ENCODE results near the gene GMEB2. TPM values are rescaled to one million over a fixed set of nuclear protein-coding genes. Genes with fewer than 3 reads are reported as not detected.
"Not testable (repeated sequence)": the region's sequence is repeated elsewhere in the genome, so short reads cannot be mapped to it uniquely, and the experiment has no call there.

GMEB2 gene
- total RNA-seq, 1 donor from 2014 or later = 7.3 TPM

- no peak for DNase-seq (ENCODE audit: low read depth in 2 of 2)
Measured at GRCh38 chr20:63640086-63640485, 13.2 kb upstream of the GMEB2 start.

DNA sequence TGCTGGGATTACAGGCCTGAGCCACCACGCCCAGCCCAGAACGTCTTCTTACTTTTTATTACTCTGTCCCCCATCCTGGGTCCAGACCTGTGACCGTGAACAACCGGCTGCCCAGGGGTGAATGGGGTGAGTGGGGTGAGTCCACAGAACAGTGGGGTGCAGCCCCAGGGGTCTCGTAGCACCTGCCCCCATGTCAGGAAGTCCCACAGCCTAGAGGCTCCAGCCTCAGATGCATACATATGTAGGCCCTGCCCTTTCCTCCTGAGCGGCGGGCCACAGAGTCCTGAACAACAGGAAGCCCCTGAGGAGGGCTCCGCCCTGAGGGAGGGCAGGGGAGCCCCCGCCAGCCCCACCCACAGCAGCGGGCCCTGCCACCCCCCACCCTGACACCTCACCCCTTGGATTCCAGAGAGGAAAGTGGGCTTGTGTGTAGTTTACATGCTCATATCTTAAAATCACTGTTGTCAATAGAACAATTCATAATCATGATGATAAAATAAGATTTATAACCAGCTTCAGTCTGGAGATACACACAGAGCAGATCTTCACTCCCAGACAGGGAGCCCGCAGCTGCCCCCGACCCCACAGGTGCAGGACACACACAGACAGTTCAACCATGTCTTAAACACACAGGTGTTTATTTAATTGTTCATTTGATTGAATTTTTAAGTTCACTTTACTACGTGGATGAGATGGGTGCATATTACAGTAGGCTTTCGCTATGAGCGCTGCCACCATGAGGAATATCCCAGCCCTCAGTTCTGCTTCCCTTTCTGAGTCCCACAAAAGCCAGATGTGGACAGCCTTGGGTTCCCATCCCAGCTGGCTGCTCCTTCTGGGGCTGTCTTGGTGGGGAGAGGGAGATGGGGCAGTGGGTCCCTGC, 12.4 kb upstream of the GMEB2 start:
- peak; percentile 40 to 52 for DNase-seq (ENCODE audit: low read depth in 2 of 2)

GRCh38 chr20:63636752-63637628, 10.1 kb upstream of the GMEB2 start:
- DNase-seq (ENCODE audit: low read depth in 2 of 2) = no peak

DNA sequence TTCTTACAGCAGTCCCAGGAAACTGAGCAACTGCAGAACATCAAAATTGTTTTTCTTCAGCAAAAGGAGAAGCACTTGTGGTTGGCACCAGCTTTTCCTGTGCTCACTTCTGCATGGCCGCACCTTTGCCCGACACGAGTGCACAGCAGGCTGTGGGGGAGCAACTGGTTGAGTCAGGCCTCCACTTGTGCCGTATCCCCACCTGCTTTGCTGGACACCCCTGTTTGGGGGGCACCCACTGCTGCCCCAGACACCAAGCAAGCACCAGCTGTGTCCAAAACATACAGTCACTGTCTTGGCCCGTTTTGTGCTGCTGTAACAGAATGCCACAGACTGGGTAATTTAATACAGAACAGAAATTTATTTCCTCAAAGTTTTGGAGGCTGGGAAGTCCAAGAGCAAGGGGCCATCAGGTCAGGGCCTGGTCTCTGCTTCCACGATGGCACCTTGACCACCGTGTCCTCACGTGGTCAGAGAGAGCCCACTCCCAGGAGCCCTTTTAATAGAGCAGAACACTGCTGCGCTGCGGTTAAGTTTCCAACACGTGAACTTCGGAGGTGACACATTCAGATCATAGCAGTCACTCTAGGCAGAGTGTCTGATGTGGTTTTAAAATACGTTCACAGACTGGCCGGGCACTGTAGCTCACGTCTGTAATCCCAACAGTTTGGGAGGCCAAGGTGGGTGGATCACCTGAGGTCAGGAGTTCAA, 8.7 kb upstream of the GMEB2 start:
- no peak for DNase-seq (ENCODE audit: low read depth in 2 of 2)

DNA sequence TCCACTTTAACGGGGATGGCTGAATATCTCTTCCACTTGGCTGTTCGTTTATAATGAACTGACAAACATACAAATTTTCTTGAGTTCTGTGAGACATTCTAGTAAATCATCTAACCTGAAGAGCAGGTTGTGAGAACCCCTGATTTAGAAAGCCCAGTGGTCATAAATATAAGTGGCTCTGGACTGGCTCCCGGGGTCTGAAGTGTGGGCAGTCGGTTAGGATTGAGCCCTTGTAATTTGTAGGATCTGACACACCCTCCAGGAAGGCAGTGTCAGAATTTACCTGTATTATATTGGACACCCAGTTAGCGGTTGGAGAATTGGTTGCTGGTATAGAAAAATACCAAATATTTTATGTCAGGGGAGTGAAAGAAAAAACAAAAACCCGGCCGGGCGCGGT, 6.8 kb upstream of the GMEB2 start:
- DNase-seq (ENCODE audit: low read depth in 2 of 2) = no peak

GRCh38 chr20:63631426-63631825, 4.5 kb upstream of the GMEB2 start:
- DNase-seq (ENCODE audit: low read depth in 2 of 2) = peak in 1 of 2 donors; percentile 61

- not testable (repeated sequence) for DNase-seq (ENCODE audit: low read depth in 2 of 2)
Measured at GRCh38 chr20:63630956-63631355, 4.1 kb upstream of the GMEB2 start.

- peak; percentile 85 to 86 for DNase-seq (ENCODE audit: low read depth in 2 of 2)
Measured at GRCh38 chr20:63628246-63628975, 1.5 kb upstream of the GMEB2 start.

GRCh38 chr20:63627751-63628245, 897 bp upstream of the GMEB2 start:
- DNase-seq (ENCODE audit: low read depth in 2 of 2) = no peak

GRCh38 chr20:63627129-63627750, 339 bp upstream of the GMEB2 start:
- DNase-seq (ENCODE audit: low read depth in 2 of 2) = peak; percentile 96 to 97

GRCh38 chr20:63625771-63626423, 1.0 kb downstream of the GMEB2 start:
- DNase-seq (ENCODE audit: low read depth in 2 of 2) = peak; percentile 33 to 48

DNA sequence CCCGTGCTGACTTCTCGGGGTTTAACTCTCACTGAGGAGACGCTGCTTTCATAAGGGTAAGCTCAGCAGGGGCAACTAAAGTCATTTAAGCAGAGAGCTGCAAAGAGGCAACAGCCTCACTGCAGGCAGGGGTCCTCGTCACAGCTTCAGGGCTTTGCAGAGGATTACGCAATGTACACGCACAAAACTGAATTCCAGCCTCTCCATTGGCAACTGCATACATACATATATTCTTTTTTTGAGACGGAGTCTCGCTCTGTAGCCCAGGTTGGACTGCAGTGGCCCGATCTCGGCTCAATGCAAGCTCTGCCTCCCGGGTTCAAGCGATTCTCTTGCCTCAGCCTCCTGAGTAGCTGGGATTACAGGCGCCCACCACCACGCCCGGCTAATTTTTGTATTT, 2.4 kb downstream of the GMEB2 start:
- DNase-seq (ENCODE audit: low read depth in 2 of 2) = peak in 1 of 2 donors; percentile 53

GRCh38 chr20:63622732-63623131, 4.2 kb downstream of the GMEB2 start:
- DNase-seq (ENCODE audit: low read depth in 2 of 2) = no peak

- no peak for DNase-seq (ENCODE audit: low read depth in 2 of 2)
Measured at GRCh38 chr20:63622096-63622495, 4.8 kb downstream of the GMEB2 start.

- DNase-seq (ENCODE audit: low read depth in 2 of 2) = no peak
Measured at GRCh38 chr20:63620991-63621390, 5.9 kb downstream of the GMEB2 start.

- DNase-seq (ENCODE audit: low read depth in 2 of 2) = no peak
Measured at GRCh38 chr20:63619505-63619904, 7.4 kb downstream of the GMEB2 start.

- DNase-seq (ENCODE audit: low read depth in 2 of 2) = no peak
Measured at GRCh38 chr20:63619086-63619485, 7.8 kb downstream of the GMEB2 start.

- DNase-seq (ENCODE audit: low read depth in 2 of 2) = no peak
Measured at GRCh38 chr20:63618291-63618980, 8.5 kb downstream of the GMEB2 start.

DNA sequence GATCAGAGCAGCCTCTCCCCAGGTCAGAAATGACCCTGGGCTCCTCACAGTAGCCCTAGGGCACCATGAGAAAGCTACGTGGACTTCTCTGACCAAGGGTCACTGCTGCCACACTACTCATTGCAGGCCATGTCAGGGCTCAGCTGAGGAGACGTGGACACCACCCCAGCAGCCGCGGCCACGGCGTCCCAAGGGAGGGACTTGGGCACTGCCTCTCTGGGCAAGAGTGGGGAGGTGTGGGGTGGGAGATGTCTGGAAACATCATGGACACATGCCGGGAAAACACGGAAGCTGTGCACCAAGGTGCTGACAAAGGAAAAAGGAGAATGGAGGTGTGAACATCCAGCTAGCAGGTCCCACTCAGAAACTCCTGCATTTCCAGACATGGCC, 9.0 kb downstream of the GMEB2 start:
- DNase-seq (ENCODE audit: low read depth in 2 of 2) = no peak

Data from lung microvascular endothelial cell (primary cell).